ENCODE results near the gene MARVELD1. TPM values are rescaled to one million over a fixed set of nuclear protein-coding genes. Genes with fewer than 3 reads are reported as not detected.

MARVELD1 gene
- total and polyA plus RNA-seq, 2 of the 13 experiments (the other 11 are each of a cell fraction or from before 2014, with no cell fraction given) = not detected

GRCh38 chr10:97676770-97677581 lies 36.6 kb upstream of the MARVELD1 start (continued):
- TF ChIP-seq ZIK1 (CRISPR knock-in tag; IDR thresholded peaks at IDR 0.05; ENCODE audit: borderline replicate concordance, low read depth) (no peak), AHDC1 (CRISPR knock-in tag; IDR thresholded peaks at IDR 0.05; ENCODE audit: borderline replicate concordance) (no peak), SP2 (CRISPR knock-in tag; IDR thresholded peaks at IDR 0.05) (no peak), JARID2 (CRISPR knock-in tag; IDR thresholded peaks at IDR 0.05; ENCODE audit: insufficient replicate concordance) (peak; percentile 46), SNRNP70 (IDR thresholded peaks at IDR 0.05; ENCODE audit: low read depth, low read length) (no peak), GATAD2A (CRISPR knock-in tag; IDR thresholded peaks at IDR 0.05) (0 out of 2 replicates have a peak, but pooled peaks have one; percentile 33), PHF5A (CRISPR knock-in tag; IDR thresholded peaks at IDR 0.05; ENCODE audit: low read depth, unreplicated experiment) (no peak), GPN1 (CRISPR knock-in tag; IDR thresholded peaks at IDR 0.05; ENCODE audit: borderline replicate concordance) (no peak), ZNF432 (CRISPR knock-in tag; IDR thresholded peaks at IDR 0.05; ENCODE audit: borderline replicate concordance) (no peak), POLR2AphosphoS2 (IDR thresholded peaks at IDR 0.05; ENCODE audit: low read depth, low read length) (no peak), NFE2L2 (IDR thresholded peaks at IDR 0.05; ENCODE audit: low read length) (no peak), FOXA3 (CRISPR knock-in tag; IDR thresholded peaks at IDR 0.05) (0 out of 2 replicates have a peak, but pooled peaks have one; percentile 44), PITX1 (CRISPR knock-in tag; IDR thresholded peaks at IDR 0.05) (no peak), KAT8 (CRISPR knock-in tag; IDR thresholded peaks at IDR 0.05) (no peak), BRD4 (CRISPR knock-in tag; IDR thresholded peaks at IDR 0.05) (no peak), ZNF670 (CRISPR knock-in tag; IDR thresholded peaks at IDR 0.05; ENCODE audit: borderline replicate concordance) (no peak), HOXA5 (CRISPR knock-in tag; IDR thresholded peaks at IDR 0.05) (no peak), ZZZ3 (CRISPR knock-in tag; IDR thresholded peaks at IDR 0.05; ENCODE audit: borderline replicate concordance) (no peak), NFATC3 (CRISPR knock-in tag; IDR thresholded peaks at IDR 0.05) (no peak), ZNF431 (CRISPR knock-in tag; IDR thresholded peaks at IDR 0.05; ENCODE audit: borderline replicate concordance, low read depth) (no peak)
- TF ChIP-seq, protein P1, sequence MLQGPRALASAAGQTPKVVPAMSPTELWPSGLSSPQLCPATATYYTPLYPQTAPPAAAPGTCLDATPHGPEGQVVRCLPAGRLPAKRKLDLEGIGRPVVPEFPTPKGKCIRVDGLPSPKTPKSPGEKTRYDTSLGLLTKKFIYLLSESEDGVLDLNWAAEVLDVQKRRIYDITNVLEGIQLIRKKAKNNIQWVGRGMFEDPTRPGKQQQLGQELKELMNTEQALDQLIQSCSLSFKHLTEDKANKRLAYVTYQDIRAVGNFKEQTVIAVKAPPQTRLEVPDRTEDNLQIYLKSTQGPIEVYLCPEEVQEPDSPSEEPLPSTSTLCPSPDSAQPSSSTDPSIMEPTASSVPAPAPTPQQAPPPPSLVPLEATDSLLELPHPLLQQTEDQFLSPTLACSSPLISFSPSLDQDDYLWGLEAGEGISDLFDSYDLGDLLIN (CRISPR knock-in tag; IDR thresholded peaks at IDR 0.05; ENCODE audit: borderline replicate concordance) = no peak
- TF ChIP-seq, protein P2, sequence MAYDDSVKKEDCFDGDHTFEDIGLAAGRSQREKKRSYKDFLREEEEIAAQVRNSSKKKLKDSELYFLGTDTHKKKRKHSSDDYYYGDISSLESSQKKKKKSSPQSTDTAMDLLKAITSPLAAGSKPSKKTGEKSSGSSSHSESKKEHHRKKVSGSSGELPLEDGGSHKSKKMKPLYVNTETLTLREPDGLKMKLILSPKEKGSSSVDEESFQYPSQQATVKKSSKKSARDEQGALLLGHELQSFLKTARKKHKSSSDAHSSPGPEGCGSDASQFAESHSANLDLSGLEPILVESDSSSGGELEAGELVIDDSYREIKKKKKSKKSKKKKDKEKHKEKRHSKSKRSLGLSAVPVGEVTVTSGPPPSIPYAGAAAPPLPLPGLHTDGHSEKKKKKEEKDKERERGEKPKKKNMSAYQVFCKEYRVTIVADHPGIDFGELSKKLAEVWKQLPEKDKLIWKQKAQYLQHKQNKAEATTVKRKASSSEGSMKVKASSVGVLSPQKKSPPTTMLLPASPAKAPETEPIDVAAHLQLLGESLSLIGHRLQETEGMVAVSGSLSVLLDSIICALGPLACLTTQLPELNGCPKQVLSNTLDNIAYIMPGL (CRISPR knock-in tag; IDR thresholded peaks at IDR 0.05; ENCODE audit: borderline replicate concordance in 1 of 2, low read depth in 1 of 2) = no peak

Data from HepG2 (cell line).